Smooth muscle cell (in vitro differentiated cells): Measurements from ENCODE around the gene PDS5A. TPM values are rescaled to one million over a fixed set of nuclear protein-coding genes. Genes with fewer than 3 reads are reported as not detected.

Experiments
- DNase-seq: peaks from one replicate; lab custom pipeline; 2025; ENCODE audit not compliant: unreplicated experiment; lab: John Stamatoyannopoulos, UW
- H2AFZ ChIP-seq: fragments of 200-600 bp; sonication (generic); 2 replicates; pipeline ENCODE4 v1.6.0; 2016; ENCODE audit warnings: antibody characterized with exemption, low read depth, mild to moderate bottlenecking
- H3F3A ChIP-seq: fragments of 200-600 bp; sonication (generic); 2 replicates; pipeline ENCODE4 v1.6.0; 2017; ENCODE audit warnings: antibody characterized with exemption, low read depth
- H3K27ac ChIP-seq: fragments of 200-600 bp; sonication (generic); 2 replicates; pipeline ENCODE4 v1.5.1; 2016; ENCODE audit warnings: low read depth, mild to moderate bottlenecking
- H3K27me3 ChIP-seq: fragments of 200-600 bp; sonication (generic); 2 replicates; pipeline ENCODE4 v1.6.1; 2016; ENCODE audit warnings: low read depth, mild to moderate bottlenecking
- H3K36me3 ChIP-seq: fragments of 200-600 bp; sonication (generic); 2 replicates; pipeline ENCODE4 v1.5.1; 2016; ENCODE audit warnings: low read depth
- H3K4me1 ChIP-seq: fragments of 200-600 bp; sonication (generic); 2 replicates; pipeline ENCODE4 v1.5.1; 2016; ENCODE audit warnings: low read depth
- H3K4me2 ChIP-seq: fragments of 200-600 bp; sonication (generic); 2 replicates; pipeline ENCODE4 v1.6.0; 2016; ENCODE audit warnings: mild to moderate bottlenecking
- H3K4me3 ChIP-seq: fragments of 200-600 bp; sonication (generic); 2 replicates; pipeline ENCODE4 v1.5.1; 2016; ENCODE audit warnings: mild to moderate bottlenecking
- H3K79me2 ChIP-seq: fragments of 200-600 bp; sonication (generic); 2 replicates; pipeline ENCODE4 v1.6.0; 2016; ENCODE audit warnings: low read depth, mild to moderate bottlenecking
- H3K9ac ChIP-seq: fragments of 200-600 bp; sonication (generic); 2 replicates; pipeline ENCODE4 v1.6.0; 2016; ENCODE audit warnings: low read depth
- H3K9me3 ChIP-seq: fragments of 200-600 bp; sonication (generic); replicated peaks from 2 replicates; pipeline ENCODE4 v1.5.1; 2016; ENCODE audit warnings: low read depth
- H4K20me1 ChIP-seq: fragments of 200-600 bp; sonication (generic); 2 replicates; pipeline ENCODE4 v1.6.0; 2016; ENCODE audit warnings: low read depth
- CTCF ChIP-seq: fragments of 200-600 bp; sonication (generic); IDR thresholded peaks from 2 replicates; pipeline ENCODE4 v1.5.1; 2017; ENCODE audit warnings: borderline replicate concordance, mild to moderate bottlenecking, antibody characterized with exemption; ENCODE audit not compliant: insufficient read depth, poor library complexity, severe bottlenecking
- WGBS: methylation state at CpG from one replicate; pipeline ENCODE4 v1.1.7; 2016; ENCODE audit warnings: low lambda C conversion rate; 5-methylcytosine and 5-hydroxymethylcytosine counted together
- polyA plus RNA-seq: library from polyadenylated mRNA; unstranded; fragments of >200 nt; fragmentation: Nextera tagmentation; extraction: Ambion mirVana; gene quantifications from 2 replicates; pipeline ENCODE4 v1.2.1, GENCODE V29; 2016
- total RNA-seq: library from RNA; depleted of rRNA; stranded (reverse); fragments of >200 nt; gene quantifications from 2 replicates; pipeline ENCODE4 v1.2.3, GENCODE V29; 2014

Gene PDS5A
- total and polyA plus RNA-seq, 2 experiments from 2014 or later = 19.4 to 61.3 TPM

GRCh38 chr4:39864391-39864790, 113.3 kb downstream of the PDS5A start:
- no peak for TF ChIP-seq CTCF
- peaks cover 20% of the 10 kb centered on the region for H3K36me3 ChIP-seq
- H3K27me3 ChIP-seq = no peaks in the 10 kb centered on the region
- H3K9ac ChIP-seq = no peak overlapping the region
- no peaks in the 10 kb centered on the region for H3K4me1 ChIP-seq
- H3K4me2 ChIP-seq = no peak overlapping the region
- H2AFZ ChIP-seq = no peak overlapping the region
- no peaks in the 10 kb centered on the region for H3F3A ChIP-seq
- H3K9me3 ChIP-seq = no peaks in the 10 kb centered on the region
- WGBS = 95% methylated on average over 6 of the region's 6 CpGs
- no peaks in the 10 kb centered on the region for H4K20me1 ChIP-seq
- H3K79me2 ChIP-seq = peaks cover 3% of the 10 kb centered on the region
- DNase-seq = no peak
- H3K4me3 ChIP-seq = no peak overlapping the region
- H3K27ac ChIP-seq = no peak overlapping the region

- Histone ChIP-seq H3K9ac (no peak overlapping the region), H3K27me3 (no peaks in the 10 kb centered on the region), H3F3A (no peaks in the 10 kb centered on the region), H4K20me1 (no peaks in the 10 kb centered on the region), H3K4me3 (no peak overlapping the region), H3K4me1 (no peaks in the 10 kb centered on the region), H3K9me3 (peaks cover 4% of the 10 kb centered on the region), H3K27ac (no peak overlapping the region), H3K79me2 (peaks cover 3% of the 10 kb centered on the region), H3K36me3 (peaks cover 22% of the 10 kb centered on the region), H3K4me2 (no peak overlapping the region), H2AFZ (no peak overlapping the region)
- WGBS = 98% methylated on average over 6 of the region's 6 CpGs
- DNase-seq = no peak
- TF ChIP-seq CTCF = no peak
These were observed 116.9 kb downstream of the PDS5A start for GRCh38 chr4:39860804-39861203.

GRCh38 chr4:39855909-39856512, 121.7 kb downstream of the PDS5A start:
- Histone ChIP-seq H3K9me3 (peaks cover 4% of the 10 kb centered on the region), H3K79me2 (no peaks in the 10 kb centered on the region), H4K20me1 (no peaks in the 10 kb centered on the region), H3K4me1 (no peaks in the 10 kb centered on the region), H3K36me3 (peaks cover 16% of the 10 kb centered on the region), H3F3A (no peaks in the 10 kb centered on the region), H3K27me3 (no peaks in the 10 kb centered on the region), H3K27ac (no peak overlapping the region), H3K4me2 (no peak overlapping the region), H2AFZ (no peak overlapping the region), H3K4me3 (no peak overlapping the region), H3K9ac (no peak overlapping the region)
- no peak for TF ChIP-seq CTCF
- no peak for DNase-seq
- 91% methylated on average over 1 of the region's 1 CpG for WGBS

- Histone ChIP-seq H3F3A (no peaks in the 10 kb centered on the region), H3K4me1 (no peaks in the 10 kb centered on the region), H3K27me3 (no peaks in the 10 kb centered on the region), H3K9me3 (peaks cover 4% of the 10 kb centered on the region), H3K9ac (no peak overlapping the region), H2AFZ (no peak overlapping the region), H3K4me3 (no peak overlapping the region), H4K20me1 (no peaks in the 10 kb centered on the region), H3K4me2 (no peak overlapping the region), H3K36me3 (peaks cover 21% of the 10 kb centered on the region), H3K27ac (no peak overlapping the region), H3K79me2 (no peaks in the 10 kb centered on the region)
- 92% methylated on average over 4 of the region's 4 CpGs for WGBS
- no peak for TF ChIP-seq CTCF
- no peak for DNase-seq
These were observed 125.1 kb downstream of the PDS5A start for GRCh38 chr4:39852636-39853035.
